Activated effector memory CD4-positive, alpha-beta T cell treated with anti-CD3 and anti-CD28 coated beads, Interleukin-2, amount 50 U/mL, for 16 hours (primary cell): ENCODE data around the gene NLRP7.
"Not testable (repeated sequence)": the region's sequence is repeated elsewhere in the genome, so short reads cannot be mapped to it uniquely, and the experiment has no call there.

Experiments used
- DNase-seq: peaks from one replicate; pipeline ENCODE4 v3.0.0-alpha.2; 2020

The NLRP7 gene

GRCh38 chr19:54918499-54918898, 28.8 kb downstream of the NLRP7 start:
- DNase-seq = no peak

GRCh38 chr19:54916822-54917221, 30.5 kb downstream of the NLRP7 start:
- no peak for DNase-seq

- DNase-seq = not testable (repeated sequence)
Measured at GRCh38 chr19:54907899-54908298, 39.4 kb downstream of the NLRP7 start.

GRCh38 chr19:54906819-54907218, 40.5 kb downstream of the NLRP7 start:
- DNase-seq = no peak

- no peak for DNase-seq
Measured at GRCh38 chr19:54905803-54906511, 41.4 kb downstream of the NLRP7 start, which contains the start of gene NCR1. TSS of gene NCR1 (plus strand) at chr19:54906148. CDS start at chr19:54906188, 40 bp downstream.

- DNase-seq = no peak
Measured at GRCh38 chr19:54905421-54905802, 41.9 kb downstream of the NLRP7 start.

- not testable (repeated sequence) for DNase-seq
Measured at GRCh38 chr19:54904261-54904660, 43.1 kb downstream of the NLRP7 start.

- DNase-seq = no peak
Measured at GRCh38 chr19:54903303-54903702, 44.0 kb downstream of the NLRP7 start.

GRCh38 chr19:54902061-54902460, 45.3 kb downstream of the NLRP7 start:
- DNase-seq = no peak

GRCh38 chr19:54901153-54901552, 46.2 kb downstream of the NLRP7 start:
- DNase-seq = not testable (repeated sequence)

GRCh38 chr19:54899646-54900045, 47.7 kb downstream of the NLRP7 start:
- DNase-seq = not testable (repeated sequence)

GRCh38 chr19:54898685-54899084, 48.6 kb downstream of the NLRP7 start:
- not testable (repeated sequence) for DNase-seq

GRCh38 chr19:54896036-54896435, 51.3 kb downstream of the NLRP7 start:
- DNase-seq = no peak

GRCh38 chr19:54894106-54894505, 53.2 kb downstream of the NLRP7 start:
- not testable (repeated sequence) for DNase-seq

GRCh38 chr19:54893406-54893805, 53.9 kb downstream of the NLRP7 start:
- no peak for DNase-seq

GRCh38 chr19:54889566-54889965, 57.8 kb downstream of the NLRP7 start:
- DNase-seq = no peak

GRCh38 chr19:54888239-54888638, 59.1 kb downstream of the NLRP7 start:
- no peak for DNase-seq

- no peak for DNase-seq
Measured at GRCh38 chr19:54883228-54883627, 64.1 kb downstream of the NLRP7 start.

- no peak for DNase-seq
Measured at GRCh38 chr19:54882758-54883157, 64.6 kb downstream of the NLRP7 start.

- no peak for DNase-seq
Measured at GRCh38 chr19:54881884-54882283, 65.4 kb downstream of the NLRP7 start.

GRCh38 chr19:54877471-54877870, 69.9 kb downstream of the NLRP7 start:
- DNase-seq = no peak

- DNase-seq = no peak
Measured at GRCh38 chr19:54875506-54875905, 71.8 kb downstream of the NLRP7 start.

GRCh38 chr19:54873990-54874389, 73.3 kb downstream of the NLRP7 start, which contains the start of gene FCAR:
TSS of gene FCAR (plus strand) at chr19:54874235. CDS start at chr19:54874290, 55 bp downstream.
- DNase-seq = no peak
